ENCODE measurements around the gene LNP1. TPM values are rescaled to one million over a fixed set of nuclear protein-coding genes. Genes with fewer than 3 reads are reported as not detected.
"Not testable (repeated sequence)": the region's sequence is repeated elsewhere in the genome, so short reads cannot be mapped to it uniquely, and the experiment has no call there.

The LNP1 gene
- total and polyA plus RNA-seq, 9 of the 15 experiments (the other 6 are each of a cell fraction or from before 2014, with no cell fraction given), result 1.9 to 5.2 (median 4.5) TPM

- H3K36me3 ChIP-seq (ENCODE audit: control insufficient read depth, insufficient read depth, low read length); H3K9me1 ChIP-seq (ENCODE audit: control insufficient read depth, insufficient read depth, low read length); ATAC-seq; H4K20me1 ChIP-seq (replicated peaks; ENCODE audit: control insufficient read depth, insufficient read depth, low read length); H3K27ac ChIP-seq (ENCODE audit: extremely low read depth, low read depth, low read length); in situ Hi-C loops (cut with MboI); H3K9me3 ChIP-seq (replicated peaks; ENCODE audit: control insufficient read depth, insufficient read depth, low read depth, low read length); POLR2A ChIA-PET; H3K4me2 ChIP-seq (ENCODE audit: insufficient read depth, low read length); DNase-seq (ENCODE audit: extremely low read depth in 1 of 4, low spot score in 3 of 4); FAIRE-seq; H3K4me1 ChIP-seq (replicated peaks in 1 of 2; ENCODE audit: control insufficient read depth in 2 of 2, insufficient read depth in 2 of 2, low read length in 2 of 2); H2AFZ ChIP-seq (ENCODE audit: low read depth, low read length); H3K27me3 ChIP-seq (ENCODE audit: control insufficient read depth in 2 of 2, insufficient read depth in 2 of 2, low read length in 2 of 2); BruUV-seq (replicated peaks); H3K9ac ChIP-seq (ENCODE audit: insufficient read depth in 1 of 2, low read depth in 2 of 2, low read length in 2 of 2); H3K4me3 ChIP-seq; intact Hi-C loops (cut with micrococcal nuclease); H3K79me2 ChIP-seq (ENCODE audit: control insufficient read depth, insufficient read depth, low read length); CTCF ChIA-PET (ENCODE audit: low intra/inter-chr PET ratio): not testable (repeated sequence)
- WGBS (ENCODE audit: insufficient coverage, low coverage, missing lambda C conversion rate), result 100% methylated on average over 2 of the region's 3 CpGs
- TF ChIP-seq ZNF146 (CRISPR knock-in tag; IDR thresholded peaks at IDR 0.05; ENCODE audit: unreplicated experiment) (peak; percentile 82), KDM1A (IDR thresholded peaks at IDR 0.05) (0 out of 4 replicates have a peak, but pooled peaks of 1 of the 2 experiments have one; percentile 16), BCOR (IDR thresholded peaks at IDR 0.05) (0 out of 2 replicates have a peak, but pooled peaks have one; percentile 41), RBM25 (IDR thresholded peaks at IDR 0.05; ENCODE audit: low read depth, low read length, severe bottlenecking) (peak; percentile 3)
Measured at GRCh38 chr3:100447067-100447466, 45.7 kb downstream of the LNP1 start.

GRCh38 chr3:100448079-100448478 is 46.7 kb downstream of the LNP1 start:
- DNase-seq (ENCODE audit: extremely low read depth in 1 of 4, low spot score in 3 of 4) (no peak), ATAC-seq (no peak), FAIRE-seq (no peak)
- H4K20me1 ChIP-seq (replicated peaks; ENCODE audit: control insufficient read depth, insufficient read depth, low read length), result no peaks in the 10 kb centered on the region
- H3K36me3 ChIP-seq (ENCODE audit: control insufficient read depth, insufficient read depth, low read length), result no peaks in the 10 kb centered on the region
- H3K4me3 ChIP-seq, result no peak overlapping the region
- H3K9ac ChIP-seq (ENCODE audit: insufficient read depth in 1 of 2, low read depth in 2 of 2, low read length in 2 of 2), result no peak overlapping the region
- intact Hi-C loops (cut with micrococcal nuclease), result no loop called here
- H3K79me2 ChIP-seq (ENCODE audit: control insufficient read depth, insufficient read depth, low read length), result no peaks in the 10 kb centered on the region
- no peaks in the 10 kb centered on the region for H3K27me3 ChIP-seq (ENCODE audit: control insufficient read depth in 2 of 2, insufficient read depth in 2 of 2, low read length in 2 of 2)
- H3K27ac ChIP-seq (ENCODE audit: extremely low read depth, low read depth, low read length), result no peak overlapping the region
- ChIA-PET POLR2A (interaction anchor here (1.1 kb wide), 2 partner anchors 13 to 21 kb away, joined by 3 to 4 read pairs; no protein-coding TSS in a partner anchor), CTCF (ENCODE audit: low intra/inter-chr PET ratio) (no interaction called here)
- in situ Hi-C loops (cut with MboI), result no loop called here
- H3K9me3 ChIP-seq (replicated peaks; ENCODE audit: control insufficient read depth, insufficient read depth, low read depth, low read length), result no peaks in the 10 kb centered on the region; the same call in 1 of the 2 replicates
- BruUV-seq (replicated peaks), result no TSS peak
- H3K4me2 ChIP-seq (ENCODE audit: insufficient read depth, low read length), result no peak overlapping the region
- H3K9me1 ChIP-seq (ENCODE audit: control insufficient read depth, insufficient read depth, low read length), result no peaks in the 10 kb centered on the region
- TF ChIP-seq ZBTB40 (IDR thresholded peaks at IDR 0.05), result no peak
- no peak for TF ChIP-seq ZBTB40 (CRISPR knock-in tag; IDR thresholded peaks at IDR 0.05)
- no peak for TF ChIP-seq ZNF282 (CRISPR knock-in tag; IDR thresholded peaks at IDR 0.05)
- no peak for TF ChIP-seq NONO (IDR thresholded peaks at IDR 0.05; ENCODE audit: low read depth in 2 of 2, low read length in 1 of 2)
- WGBS (ENCODE audit: insufficient coverage, low coverage, missing lambda C conversion rate), result 50% methylated on average over 1 of the region's 1 CpG
- H2AFZ ChIP-seq (ENCODE audit: low read depth, low read length), result no peak overlapping the region
- no peaks in the 10 kb centered on the region for H3K4me1 ChIP-seq (replicated peaks in 1 of 2; ENCODE audit: control insufficient read depth in 2 of 2, insufficient read depth in 2 of 2, low read length in 2 of 2)

All from K562 (cell line).